ENCODE data around the gene PGF.

DNA sequence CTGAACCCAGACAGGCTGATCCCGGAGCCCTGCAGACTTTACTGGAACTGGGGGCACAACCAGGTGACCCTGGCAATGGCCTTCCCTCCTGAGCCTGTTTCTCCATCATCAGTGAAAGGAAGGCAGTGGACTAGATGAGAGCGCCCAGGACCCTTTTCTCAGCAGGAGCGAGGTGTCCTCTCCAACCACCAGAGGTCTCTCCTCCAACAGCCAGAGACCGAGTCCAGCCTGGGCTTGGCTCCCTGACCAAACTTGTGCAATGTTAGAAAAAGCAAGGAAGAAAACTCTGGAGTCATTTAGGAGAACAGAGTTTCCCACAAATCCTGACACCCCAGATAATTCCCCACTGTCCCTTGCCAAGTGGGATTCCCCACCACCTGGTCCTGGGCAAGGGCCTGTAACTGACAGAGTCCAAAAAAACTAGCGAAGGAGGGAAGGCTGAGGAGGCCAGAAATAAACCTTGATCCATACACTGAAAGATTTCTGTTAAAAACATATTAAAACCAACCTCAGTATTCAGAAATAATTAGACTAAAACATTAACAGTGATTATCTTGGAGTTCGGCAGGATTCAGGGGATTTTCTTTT lies 41.3 kb downstream of the PGF start:
- TF ChIP-seq EZH2 (IDR thresholded peaks at IDR 0.05) = no peak
- TF ChIP-seq POLR2AphosphoS5 (IDR thresholded peaks at IDR 0.05; ENCODE audit: borderline replicate concordance, low read depth, low read length) = no peak
- TF ChIP-seq FOXP2 (optimal IDR thresholded peaks at IDR 0.05; ENCODE audit: control extremely low read depth, extremely low read length, insufficient read depth) = no peak

Data from SK-N-MC (cell line).